H9 (cell line): ENCODE results near the gene CABYR. TPM values are rescaled to one million over a fixed set of nuclear protein-coding genes. Genes with fewer than 3 reads are reported as not detected.

Experiments used
- DNase-seq: peaks from one replicate; pipeline ENCODE4 v3.0.0-alpha.2; 2017
- H2AFZ ChIP-seq: one replicate; pipeline ENCODE4 v1.6.1; 2013; ENCODE audit warnings: mild to moderate bottlenecking, low read length, control low read depth, moderate library complexity
- H2AK5ac ChIP-seq: 2 replicates; pipeline ENCODE4 v1.6.1; 2013; ENCODE audit warnings: low read length, control low read depth, mixed read lengths; ENCODE audit not compliant: insufficient read length
- H2BK120ac ChIP-seq: one replicate; pipeline ENCODE4 v1.6.1; 2013; ENCODE audit warnings: low read depth, mild to moderate bottlenecking, low read length, control low read depth, inconsistent platforms; ENCODE audit not compliant: poor library complexity, severe bottlenecking
- H2BK12ac ChIP-seq: 2 replicates; pipeline ENCODE4 v1.6.1; 2013; ENCODE audit warnings: low read length, control low read depth, mixed read lengths, low read depth; ENCODE audit not compliant: insufficient read length
- H2BK15ac ChIP-seq: 2 replicates; pipeline ENCODE4 v1.6.1; 2013; ENCODE audit warnings: low read depth, low read length, control low read depth
- H2BK20ac ChIP-seq: one replicate; pipeline ENCODE4 v1.6.1; 2013; ENCODE audit warnings: low read depth, mild to moderate bottlenecking, low read length, control low read depth, inconsistent platforms; ENCODE audit not compliant: poor library complexity, severe bottlenecking
- H2BK5ac ChIP-seq: 2 replicates; pipeline ENCODE4 v1.6.1; 2013; ENCODE audit warnings: low read length, control low read depth, mixed read lengths; ENCODE audit not compliant: insufficient read length
- H3K14ac ChIP-seq: 2 replicates; pipeline ENCODE4 v1.6.1; 2013; ENCODE audit warnings: low read length, control low read depth; ENCODE audit not compliant: insufficient read depth
- H3K18ac ChIP-seq: 2 replicates; pipeline ENCODE4 v1.6.1; 2013; ENCODE audit warnings: low read depth, mild to moderate bottlenecking, mixed read lengths, low read length, control low read depth; ENCODE audit not compliant: insufficient read length
- H3K23ac ChIP-seq: 2 replicates; pipeline ENCODE4 v1.6.1; 2013; ENCODE audit warnings: low read length, control low read depth, mixed read lengths, low read depth; ENCODE audit not compliant: insufficient read length
- H3K23me2 ChIP-seq: 2 replicates; pipeline ENCODE4 v1.6.1; 2013; ENCODE audit warnings: low read depth, mild to moderate bottlenecking, mixed read lengths, low read length, control low read depth; ENCODE audit not compliant: insufficient read length, poor library complexity, severe bottlenecking
- H3K27ac ChIP-seq: 2 replicates; pipeline ENCODE4 v1.5.1; 2013; ENCODE audit warnings: low read length, control low read depth, mixed read lengths, low read depth; ENCODE audit not compliant: insufficient read length
- H3K27me3 ChIP-seq: 2 replicates; pipeline ENCODE4 v1.6.1; 2013; ENCODE audit warnings: low read length, control low read depth, inconsistent platforms; ENCODE audit not compliant: insufficient read depth
- H3K4ac ChIP-seq: 2 replicates; pipeline ENCODE4 v1.6.1; 2013; ENCODE audit warnings: low read depth, mild to moderate bottlenecking, control low read depth, inconsistent platforms, low read length, moderate library complexity
- H3K4me1 ChIP-seq: 2 replicates; pipeline ENCODE4 v1.6.1; 2013; ENCODE audit warnings: low read length, control low read depth, inconsistent platforms; ENCODE audit not compliant: insufficient read depth
- H3K4me2 ChIP-seq: 2 replicates; pipeline ENCODE4 v1.6.1; 2013; ENCODE audit warnings: low read length, control low read depth, mixed read lengths; ENCODE audit not compliant: insufficient read length, insufficient read depth
- H3K56ac ChIP-seq: 2 replicates; pipeline ENCODE4 v1.6.1; 2013; ENCODE audit warnings: low read depth, mild to moderate bottlenecking, mixed read lengths, low read length, control low read depth; ENCODE audit not compliant: insufficient read length
- H3K79me1 ChIP-seq: 2 replicates; pipeline ENCODE4 v1.6.1; 2013; ENCODE audit warnings: low read depth, mild to moderate bottlenecking, moderate library complexity, low read length, control low read depth, inconsistent platforms; ENCODE audit not compliant: insufficient read depth, poor library complexity, severe bottlenecking
- H3K79me2 ChIP-seq: 2 replicates; pipeline ENCODE4 v1.6.1; 2013; ENCODE audit warnings: low read length, control low read depth, inconsistent platforms; ENCODE audit not compliant: insufficient read depth
- H3K9ac ChIP-seq: 2 replicates; pipeline ENCODE4 v1.6.1; 2013; ENCODE audit warnings: low read length, control low read depth, mixed read lengths; ENCODE audit not compliant: insufficient read length; ENCODE audit errors: extremely low read depth
- H3K9me3 ChIP-seq: one replicate; pipeline ENCODE4 v1.6.1; 2013; ENCODE audit warnings: low read depth, low read length, inconsistent platforms; ENCODE audit not compliant: control insufficient read depth
- H3T11ph ChIP-seq: one replicate; pipeline ENCODE4 v1.6.1; 2013; ENCODE audit warnings: mild to moderate bottlenecking, low read length, control low read depth, inconsistent platforms
- H4K20me1 ChIP-seq: one replicate; pipeline ENCODE4 v1.6.1; 2013; ENCODE audit not compliant: control insufficient read depth, insufficient read length, insufficient read depth
- H4K5ac ChIP-seq: 2 replicates; pipeline ENCODE4 v1.6.1; 2013; ENCODE audit warnings: low read depth, mild to moderate bottlenecking, mixed read lengths, low read length, control low read depth; ENCODE audit not compliant: insufficient read length
- H4K8ac ChIP-seq: replicated peaks from 2 replicates; pipeline ENCODE4 v1.6.1; 2013; ENCODE audit warnings: low read length, control low read depth, mixed read lengths, low read depth; ENCODE audit not compliant: insufficient read length
- H4K91ac ChIP-seq: 2 replicates; pipeline ENCODE4 v1.6.1; 2013; ENCODE audit warnings: low read depth, mild to moderate bottlenecking, moderate library complexity, mixed read lengths, low read length, control low read depth; ENCODE audit not compliant: insufficient read length
- H3K27ac Mint-ChIP-seq, 3 experiments: 2 replicates in 2 of 3; 3 replicates in 1 of 3; pipeline ENCODE4 v1.8.0; 2020 to 2021; ENCODE audit warnings: mixed read lengths in 3 of 3, mild to moderate bottlenecking in 1 of 3, moderate library complexity in 1 of 3
- H3K27me3 Mint-ChIP-seq: 2 replicates; pipeline ENCODE4 v1.8.0; 2021; ENCODE audit warnings: low read depth, mild to moderate bottlenecking, moderate library complexity, mixed read lengths
- H3K36me3 Mint-ChIP-seq, 3 experiments: 2 replicates in 2 of 3; 3 replicates in 1 of 3; pipeline ENCODE4 v1.8.0; 2020 to 2021; ENCODE audit warnings: low read depth in 3 of 3, mixed read lengths in 3 of 3; ENCODE audit not compliant: insufficient read depth in 1 of 3
- H3K4me1 Mint-ChIP-seq, 2 experiments: 2 replicates each; pipeline ENCODE4 v1.8.0; 2020; ENCODE audit warnings: mixed read lengths in 2 of 2
- H3K4me3 Mint-ChIP-seq, 2 experiments: 2 replicates in 1 of 2; 3 replicates in 1 of 2; pipeline ENCODE4 v1.8.0; 2020 to 2021; ENCODE audit warnings: mild to moderate bottlenecking in 2 of 2, mixed read lengths in 2 of 2, moderate library complexity in 1 of 2
- H3K9me3 Mint-ChIP-seq, 2 experiments: 2 replicates in 1 of 2; 3 replicates in 1 of 2; pipeline ENCODE4 v1.8.0; 2020; ENCODE audit warnings: mild to moderate bottlenecking in 2 of 2, mixed read lengths in 2 of 2, moderate library complexity in 1 of 2
- WGBS: extraction: QIAGEN DNeasy Blood & Tissue Kit; methylation state at CpG from one replicate; pipeline ENCODE4 v1.1.7; 2013; ENCODE audit warnings: missing lambda C conversion rate, low lambda C conversion rate, mixed read lengths; ENCODE audit not compliant: insufficient read length; ENCODE audit errors: extremely low coverage; 5-methylcytosine and 5-hydroxymethylcytosine counted together
- total RNA-seq: library from RNA; stranded (reverse); gene quantifications from 2 replicates; pipeline ENCODE4 v1.2.1, GENCODE V29; 2021
- TF ChIP-seq, protein P1 (sequence below): fragments of 200-600 bp; sonication (generic); conservative IDR thresholded peaks from 3 replicates; pipeline ENCODE4 v1.8.0; 2021; ENCODE audit warnings: antibody characterized with exemption, mild to moderate bottlenecking

CABYR gene
- total RNA-seq, 1 experiment from 2014 or later: 13.6 TPM

- H3K27ac Mint-ChIP-seq: peak overlapping the region in 2 of 3 experiments; percentile 9 to 17; a peak in 5 of 7 replicates
- H3K27me3 ChIP-seq: no peaks in the 10 kb centered on the region
- no peak overlapping the region for H2BK5ac ChIP-seq
- H2AFZ ChIP-seq: no peak overlapping the region
- no peak for DNase-seq
- no peak overlapping the region for H2BK120ac ChIP-seq
- no peak overlapping the region for H2BK12ac ChIP-seq
- no peaks in the 10 kb centered on the region for H3K9me3 ChIP-seq
- no peak overlapping the region for H3T11ph ChIP-seq
- H4K20me1 ChIP-seq: no peaks in the 10 kb centered on the region
- no peak overlapping the region for H4K8ac ChIP-seq
- H4K5ac ChIP-seq: no peak overlapping the region
- H3K79me2 ChIP-seq: no peaks in the 10 kb centered on the region
- H3K27me3 Mint-ChIP-seq: no peaks in the 10 kb centered on the region
- no peaks in the 10 kb centered on the region; the same call in 1 of the 2 replicates for H3K4me1 ChIP-seq
- TF ChIP-seq, protein P1, sequence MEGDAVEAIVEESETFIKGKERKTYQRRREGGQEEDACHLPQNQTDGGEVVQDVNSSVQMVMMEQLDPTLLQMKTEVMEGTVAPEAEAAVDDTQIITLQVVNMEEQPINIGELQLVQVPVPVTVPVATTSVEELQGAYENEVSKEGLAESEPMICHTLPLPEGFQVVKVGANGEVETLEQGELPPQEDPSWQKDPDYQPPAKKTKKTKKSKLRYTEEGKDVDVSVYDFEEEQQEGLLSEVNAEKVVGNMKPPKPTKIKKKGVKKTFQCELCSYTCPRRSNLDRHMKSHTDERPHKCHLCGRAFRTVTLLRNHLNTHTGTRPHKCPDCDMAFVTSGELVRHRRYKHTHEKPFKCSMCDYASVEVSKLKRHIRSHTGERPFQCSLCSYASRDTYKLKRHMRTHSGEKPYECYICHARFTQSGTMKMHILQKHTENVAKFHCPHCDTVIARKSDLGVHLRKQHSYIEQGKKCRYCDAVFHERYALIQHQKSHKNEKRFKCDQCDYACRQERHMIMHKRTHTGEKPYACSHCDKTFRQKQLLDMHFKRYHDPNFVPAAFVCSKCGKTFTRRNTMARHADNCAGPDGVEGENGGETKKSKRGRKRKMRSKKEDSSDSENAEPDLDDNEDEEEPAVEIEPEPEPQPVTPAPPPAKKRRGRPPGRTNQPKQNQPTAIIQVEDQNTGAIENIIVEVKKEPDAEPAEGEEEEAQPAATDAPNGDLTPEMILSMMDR: no peak
- H3K23me2 ChIP-seq: no peaks in the 10 kb centered on the region
- no peak overlapping the region for H3K56ac ChIP-seq
- no peak overlapping the region for H3K23ac ChIP-seq
- H4K91ac ChIP-seq: no peak overlapping the region
- H3K9ac ChIP-seq: no peak overlapping the region
- no peak overlapping the region for H3K4me3 Mint-ChIP-seq
- no peaks in the 10 kb centered on the region for H3K79me1 ChIP-seq
- H3K9me3 Mint-ChIP-seq: no peaks in the 10 kb centered on the region
- no peaks in the 10 kb centered on the region for H3K36me3 Mint-ChIP-seq
- no peak overlapping the region for H2AK5ac ChIP-seq
- H3K18ac ChIP-seq: no peak overlapping the region
- no peak overlapping the region for H3K4me2 ChIP-seq
- no peak overlapping the region for H2BK20ac ChIP-seq
- no CpG with 5 or more reads among the region's 5 CpGs for WGBS
- no peak overlapping the region for H3K27ac ChIP-seq
- no peak overlapping the region for H3K14ac ChIP-seq
- H3K4me1 Mint-ChIP-seq: peaks cover 24 to 26% of the 10 kb centered on the region in 2 experiments
- no peak overlapping the region for H2BK15ac ChIP-seq
- no peak overlapping the region for H3K4ac ChIP-seq
These were observed 48.2 kb downstream of the CABYR start for GRCh38 chr18:24187049-24187448.
